ENCODE data around the gene UBE2V1. TPM values are rescaled to one million over a fixed set of nuclear protein-coding genes. Genes with fewer than 3 reads are reported as not detected.
"Not testable (repeated sequence)": the region's sequence is repeated elsewhere in the genome, so short reads cannot be mapped to it uniquely, and the experiment has no call there.

UBE2V1 gene
- total RNA-seq, 1 donor from 2014 or later, result 93.4 TPM

DNA sequence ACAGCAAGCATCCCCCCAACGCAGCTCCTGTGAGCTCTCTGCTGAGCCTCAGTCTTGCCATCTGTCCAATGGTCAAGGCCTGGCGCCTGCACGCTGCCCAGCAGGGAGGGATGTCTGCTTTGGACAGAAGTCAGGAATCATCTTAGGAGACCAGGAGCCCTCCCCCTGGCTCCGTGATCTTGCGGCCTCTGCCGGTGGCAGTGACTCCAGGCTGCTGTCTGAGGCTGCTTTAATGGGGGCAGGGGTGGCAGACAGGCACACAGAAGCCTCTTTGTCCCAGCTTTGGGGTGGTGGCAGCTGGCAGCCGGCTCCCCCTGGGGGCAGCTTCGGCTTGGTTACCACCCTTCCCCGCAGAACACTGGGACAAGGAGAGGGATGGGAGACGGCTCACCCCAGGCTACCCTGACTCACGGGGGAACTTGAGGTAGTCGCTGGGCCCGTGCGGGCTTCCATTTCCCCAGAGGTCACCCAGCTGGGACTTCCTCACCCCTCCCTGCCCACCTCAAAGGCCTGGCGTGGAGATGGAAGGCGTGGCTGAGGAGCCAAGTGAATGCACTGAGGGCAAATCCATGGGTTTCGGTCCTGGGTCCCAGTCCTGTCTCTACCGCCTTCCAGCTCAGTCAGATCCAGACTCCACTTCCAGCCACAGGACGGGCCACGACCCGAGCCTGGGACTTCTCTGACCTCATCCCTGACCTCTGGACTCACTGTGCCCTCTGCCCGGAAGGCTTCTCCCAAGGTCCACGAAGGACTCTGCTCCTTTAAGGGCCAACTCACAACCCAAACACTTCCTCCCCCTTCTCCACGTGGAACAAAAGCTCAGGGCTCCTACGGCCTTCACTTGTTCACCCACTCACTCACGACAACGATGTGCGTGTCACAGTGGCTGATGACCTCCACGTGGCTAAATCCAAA, 25.8 kb upstream of the UBE2V1 start:
- DNase-seq (ENCODE audit: low spot score) (no peak), ATAC-seq (peak; percentile 70)
- intact Hi-C loops (cut with DNase I), result no loop called here

DNA sequence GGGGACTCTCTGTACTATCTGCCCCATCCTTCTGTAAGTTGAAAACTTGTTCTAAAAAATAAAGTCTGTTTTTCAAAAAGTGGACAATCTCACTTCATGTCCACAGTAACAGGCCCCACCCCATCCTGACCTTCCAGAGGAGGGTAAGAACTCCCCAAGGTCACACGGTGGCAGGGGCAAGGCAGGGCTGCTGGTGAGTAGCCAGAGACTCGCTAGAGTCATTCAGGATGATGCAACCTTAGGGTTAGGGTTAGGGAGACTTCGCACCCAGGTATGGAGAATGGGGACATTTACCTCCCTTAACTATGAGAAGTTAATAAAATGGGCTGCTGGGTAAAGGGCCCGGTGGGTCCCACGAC, 25.1 kb upstream of the UBE2V1 start:
- intact Hi-C loops (cut with DNase I), result no loop called here
- ATAC-seq (peak; percentile 62), DNase-seq (ENCODE audit: low spot score) (no peak)

DNA sequence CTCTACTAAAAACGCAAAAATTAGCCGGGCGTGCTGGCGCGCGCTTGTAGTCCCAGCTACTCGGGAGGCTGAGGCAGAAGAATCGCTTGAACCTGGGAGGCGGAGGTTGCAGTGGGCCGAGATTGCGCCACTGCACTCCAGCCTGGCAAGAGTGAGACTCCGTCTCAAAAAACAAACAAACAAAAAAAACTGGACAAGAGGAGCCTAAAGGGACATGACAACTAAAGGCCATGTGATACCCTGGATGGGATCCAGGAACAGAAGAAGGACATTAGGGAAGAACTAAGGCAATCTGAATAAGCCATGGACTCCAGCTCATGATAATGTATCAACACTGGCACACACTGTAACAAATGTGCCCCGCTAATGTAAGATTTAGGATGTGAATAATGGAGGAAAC, 24.8 kb upstream of the UBE2V1 start:
- DNase-seq (ENCODE audit: low spot score); intact Hi-C loops (cut with DNase I): not testable (repeated sequence)
- peak; percentile 78 for ATAC-seq

DNA sequence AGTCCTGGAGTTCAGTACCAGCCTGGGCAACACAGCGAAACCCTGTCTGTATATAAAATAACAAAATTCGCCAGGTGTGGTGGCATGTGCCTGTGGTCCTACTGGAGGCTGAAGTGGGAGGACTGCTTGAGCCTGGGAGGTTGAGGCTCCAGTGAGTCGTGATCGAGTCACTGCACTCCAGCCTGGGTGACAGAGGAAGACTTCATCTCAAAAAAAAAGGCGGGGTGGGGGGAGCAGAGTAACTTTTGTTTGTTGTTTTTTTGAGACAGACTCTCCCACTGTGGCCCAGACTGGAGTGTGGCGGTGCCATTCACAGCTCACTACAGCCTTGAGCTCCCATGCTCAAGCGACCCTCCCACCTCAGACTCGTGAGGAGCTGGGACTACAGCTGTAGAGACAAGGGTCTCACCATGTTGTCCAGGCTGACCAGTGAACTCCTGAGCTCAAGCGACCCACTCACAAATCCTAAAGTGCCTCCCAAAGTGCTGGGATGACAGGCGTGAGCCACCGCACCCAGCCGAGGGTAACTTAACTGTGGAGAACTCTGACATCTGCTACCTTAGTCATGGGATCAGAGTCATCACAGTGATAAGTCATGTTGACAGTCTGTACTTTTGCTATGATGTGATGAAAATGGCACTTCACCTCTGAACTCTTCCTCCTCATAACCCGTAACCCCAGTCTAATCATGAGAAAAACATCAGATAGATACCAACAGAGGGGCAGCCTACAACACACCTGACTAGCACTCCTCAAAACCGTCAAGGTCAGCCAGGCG, 24.1 kb upstream of the UBE2V1 start:
- DNase-seq (ENCODE audit: low spot score) (no peak), ATAC-seq (no peak)
- intact Hi-C loops (cut with DNase I), result no loop called here

DNA sequence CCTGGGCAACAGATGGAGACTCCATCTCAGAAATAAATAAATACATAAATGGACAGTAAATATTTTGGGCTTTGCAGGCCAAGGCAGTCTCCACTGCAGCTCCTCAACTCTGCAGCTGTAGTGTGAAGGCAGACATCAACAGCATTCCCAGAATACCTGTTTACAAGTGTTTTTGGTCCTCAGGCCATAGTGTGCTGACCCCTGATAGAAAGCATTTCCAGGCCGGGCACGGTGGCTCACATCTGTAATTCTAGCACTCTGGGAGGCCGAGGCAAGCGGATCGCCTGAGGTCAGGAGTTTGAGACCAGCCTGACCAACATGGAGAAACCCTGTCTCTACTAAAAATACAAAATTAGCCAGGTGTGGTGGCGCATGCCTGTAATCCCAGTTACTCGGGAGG, 22.2 kb upstream of the UBE2V1 start:
- DNase-seq (ENCODE audit: low spot score); ATAC-seq; intact Hi-C loops (cut with DNase I): not testable (repeated sequence)

DNA sequence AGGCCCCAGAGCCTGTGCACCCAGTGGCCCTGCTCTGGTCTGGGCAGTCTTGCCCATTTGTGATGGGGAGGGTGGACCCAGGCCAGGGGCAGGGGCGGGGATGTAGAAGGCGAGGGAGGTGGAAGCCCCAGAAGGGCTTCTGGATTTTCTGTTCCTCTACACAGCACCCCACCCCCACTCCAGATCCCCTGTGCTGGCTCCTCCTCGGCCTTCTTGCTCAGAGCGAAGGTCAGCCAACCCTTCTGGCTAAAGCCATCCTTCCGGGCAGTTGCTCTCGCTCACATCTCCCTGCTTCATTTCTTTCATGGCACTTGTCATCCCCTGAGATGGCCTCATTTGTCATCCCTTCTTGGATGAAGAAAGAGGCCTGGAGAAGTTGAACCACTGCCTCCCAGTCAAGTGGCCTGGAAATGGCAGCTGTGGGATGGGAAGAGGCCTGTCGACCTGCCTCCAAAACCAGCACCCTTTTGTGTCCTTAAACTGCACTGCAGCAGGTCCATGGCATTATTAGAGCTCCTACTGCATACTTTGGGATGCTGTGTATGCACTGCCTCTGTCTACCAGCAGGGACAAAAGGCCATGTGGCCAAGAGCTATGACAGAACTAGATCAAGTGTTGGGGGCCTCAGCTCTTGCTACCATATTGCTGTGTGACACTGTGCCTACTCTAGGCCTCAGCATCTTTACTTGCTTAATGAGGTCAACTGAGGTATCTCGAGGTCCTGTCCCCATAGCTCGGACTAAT, 20.7 kb upstream of the UBE2V1 start:
- intact Hi-C loops (cut with DNase I), result no loop called here
- ATAC-seq, result no peak
- no peak for DNase-seq (ENCODE audit: low spot score)

DNA sequence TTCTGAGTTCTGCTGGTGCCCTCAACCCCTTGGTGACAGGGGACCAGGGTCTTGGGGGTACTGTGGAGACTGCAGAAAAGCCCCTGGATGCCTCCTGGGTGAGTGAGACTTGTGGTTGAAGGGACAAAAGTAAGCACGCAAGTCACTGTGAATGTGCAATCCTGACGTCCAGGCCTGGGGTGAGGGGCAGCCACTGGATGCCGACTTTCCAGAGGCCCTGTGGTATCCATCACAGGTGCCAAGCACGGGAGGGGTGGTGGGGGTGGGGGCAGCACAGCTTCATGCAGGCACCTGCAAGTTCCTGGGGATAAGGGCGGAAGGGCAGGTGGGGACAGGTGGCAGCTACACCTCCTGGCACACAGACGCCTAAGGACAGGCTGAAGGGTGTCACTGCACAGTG, 20.1 kb upstream of the UBE2V1 start:
- DNase-seq (ENCODE audit: low spot score), result no peak
- intact Hi-C loops (cut with DNase I), result no loop called here
- no peak for ATAC-seq

DNA sequence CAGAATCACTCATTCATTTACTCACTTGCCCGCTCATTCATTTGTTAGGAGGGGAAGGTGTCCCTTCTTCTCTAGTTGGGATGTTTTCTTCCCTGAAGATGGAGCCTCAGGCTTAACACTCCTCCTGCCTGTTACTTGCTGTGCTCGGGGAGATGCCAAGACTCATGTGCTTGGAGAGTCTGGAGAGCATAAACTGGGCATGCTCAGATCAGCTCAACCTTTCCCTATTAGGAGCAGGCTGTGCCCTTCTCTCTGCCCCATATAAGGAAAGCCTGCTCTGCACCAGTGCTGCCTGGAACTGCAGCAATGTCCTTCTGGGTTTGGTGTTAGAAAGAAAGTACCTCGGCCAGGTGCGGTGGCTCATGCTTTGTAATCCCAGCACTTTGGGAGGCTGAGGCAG, 18.0 kb upstream of the UBE2V1 start:
- intact Hi-C loops (cut with DNase I), result no loop called here
- ATAC-seq (peak; percentile 64), DNase-seq (ENCODE audit: low spot score) (no peak)

DNA sequence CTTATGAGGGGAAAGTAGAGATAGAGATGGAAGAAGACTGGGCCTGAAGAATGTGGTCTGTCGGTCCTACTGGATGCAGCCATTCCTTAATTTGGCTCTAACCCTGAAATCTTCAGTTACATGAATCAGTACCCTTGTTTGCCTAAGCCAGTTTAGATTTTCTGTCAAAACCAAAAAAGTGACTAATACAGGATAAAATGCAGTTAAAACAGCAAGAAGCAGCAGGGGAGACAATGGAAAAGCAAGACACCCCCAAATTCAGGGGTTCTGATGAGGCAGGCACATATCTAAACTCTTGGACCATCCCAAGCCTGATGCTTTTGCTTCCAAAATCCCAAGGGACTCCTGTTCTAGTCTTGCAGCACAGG, 17.4 kb upstream of the UBE2V1 start:
- intact Hi-C loops (cut with DNase I), result no loop called here
- ATAC-seq (no peak), DNase-seq (ENCODE audit: low spot score) (no peak)

DNA sequence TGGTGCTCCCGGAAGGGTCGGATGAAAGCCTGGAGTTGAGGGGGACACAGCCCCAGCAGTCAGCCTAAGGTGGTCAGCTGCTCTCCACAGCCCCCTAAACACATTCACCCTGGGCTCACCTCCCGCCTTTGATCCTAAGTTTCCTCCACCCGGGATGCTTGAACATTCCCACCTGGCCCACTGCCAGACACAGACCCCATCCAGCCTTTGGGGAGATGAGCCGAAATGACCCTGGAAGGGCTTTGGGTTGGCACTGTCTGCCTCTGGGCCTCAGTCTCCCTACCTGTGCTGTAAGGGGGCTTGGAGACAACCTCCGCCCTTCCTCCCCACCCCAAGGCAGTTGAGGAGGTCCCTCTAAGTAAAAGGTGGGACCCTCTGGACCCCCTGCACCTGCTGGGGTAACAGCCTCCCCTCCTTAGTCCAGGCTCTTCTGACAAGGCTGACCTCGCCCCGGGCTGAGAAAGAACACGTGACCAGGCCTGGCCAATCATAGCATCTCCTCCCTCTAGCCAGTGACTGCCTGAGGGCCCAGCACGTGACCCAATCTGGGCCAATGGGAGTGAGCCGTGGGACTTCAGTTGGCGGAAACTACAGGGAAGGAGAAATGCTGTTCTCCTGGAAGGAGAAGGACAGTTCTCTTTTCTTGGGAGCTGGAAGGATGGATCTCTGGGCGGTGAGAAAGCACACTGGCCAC, 16.9 kb upstream of the UBE2V1 start:
- DNase-seq (ENCODE audit: low spot score), result no peak
- ATAC-seq, result no peak

DNA sequence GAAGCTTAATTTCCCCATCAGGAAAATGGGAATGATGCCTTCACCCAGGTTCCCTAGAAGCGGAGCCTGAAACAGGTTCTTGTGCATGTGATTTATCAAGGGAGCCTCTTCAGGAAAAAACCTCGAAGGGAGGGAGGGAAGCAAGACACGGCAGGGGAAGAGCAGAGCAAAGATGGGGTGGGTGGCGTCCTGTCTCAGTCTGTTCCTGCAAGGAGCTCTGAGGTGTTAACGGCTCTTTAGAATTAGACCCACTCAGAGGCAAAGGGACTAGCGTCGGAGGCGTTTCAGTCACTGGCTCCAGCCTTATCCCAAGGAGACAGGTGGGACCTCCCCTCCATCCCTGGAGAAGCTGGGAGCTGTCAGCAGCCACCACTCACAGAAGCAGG, 15.6 kb upstream of the UBE2V1 start:
- intact Hi-C loops (cut with DNase I), result no loop called here
- ATAC-seq, result no peak
- no peak for DNase-seq (ENCODE audit: low spot score)

More for the DNA sequence above, 16.9 kb upstream of the UBE2V1 start:
- intact Hi-C loops (cut with DNase I), result no loop called here

DNA sequence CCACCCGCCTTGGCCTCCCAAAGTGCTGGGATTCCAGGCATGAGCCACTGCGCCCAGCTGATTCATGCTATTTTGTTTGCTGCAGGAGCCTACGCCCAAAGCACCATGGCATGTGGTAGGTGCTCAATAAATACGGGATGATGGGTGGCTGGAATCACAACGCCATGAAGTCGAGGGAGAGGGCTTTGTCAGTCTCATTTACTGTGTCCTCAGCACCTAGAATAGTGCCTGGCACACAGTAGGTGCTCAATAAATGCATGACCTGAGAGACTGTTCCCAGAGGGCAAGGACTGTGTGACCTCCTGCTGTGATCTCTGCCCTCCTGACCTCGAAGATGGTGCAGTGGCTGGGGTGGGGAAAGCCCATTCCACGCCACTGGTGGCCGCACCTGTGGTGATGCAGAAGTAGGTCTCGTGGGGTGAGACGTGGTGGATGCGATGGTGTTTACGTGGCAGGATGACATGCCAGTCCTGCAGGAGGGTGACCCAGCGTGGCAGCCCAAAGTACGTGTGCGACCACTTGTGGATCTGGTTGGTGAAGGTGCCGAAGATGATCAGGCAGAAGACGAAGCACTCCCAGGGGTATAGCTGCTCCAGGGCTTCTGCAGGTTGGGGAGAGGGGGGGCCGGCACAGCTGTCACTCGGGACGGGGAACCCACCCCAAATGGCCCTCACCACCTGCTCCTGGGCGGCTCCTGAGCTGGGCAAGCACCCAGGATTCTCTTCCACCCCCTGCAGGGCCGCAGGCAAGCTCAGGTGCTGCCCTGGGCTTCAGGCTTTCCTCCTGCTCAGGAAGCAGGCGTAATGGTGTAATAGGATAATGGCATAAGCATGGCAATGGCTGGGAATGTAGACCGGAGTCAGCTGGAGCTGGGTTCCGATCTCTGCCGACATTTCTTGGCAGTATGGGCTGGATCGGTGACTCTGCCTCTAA, 14.9 kb upstream of the UBE2V1 start:
- ATAC-seq (no peak), DNase-seq (ENCODE audit: low spot score) (no peak)
- intact Hi-C loops (cut with DNase I), result no loop called here

DNA sequence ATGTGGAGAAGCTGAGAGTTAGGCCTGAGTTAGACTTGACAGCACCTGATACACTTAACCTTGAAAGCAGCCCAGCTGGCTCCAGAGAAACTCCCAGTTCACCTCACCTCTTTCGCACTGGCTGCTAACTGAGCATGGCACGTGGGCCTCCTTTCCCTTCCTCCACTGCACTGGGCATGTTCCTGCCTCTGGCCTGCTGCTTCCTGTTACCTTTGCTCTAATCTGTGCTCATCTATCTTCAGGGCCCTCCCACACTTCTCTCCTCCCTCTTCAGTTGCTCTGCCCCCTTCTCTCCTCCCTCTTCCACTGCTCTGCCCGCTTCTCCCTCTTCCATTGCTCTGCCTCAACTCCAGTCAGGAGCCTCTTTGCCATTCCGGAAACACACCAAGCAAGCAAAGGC, 13.7 kb upstream of the UBE2V1 start:
- ATAC-seq (peak; percentile 46), DNase-seq (ENCODE audit: low spot score) (no peak)
- intact Hi-C loops (cut with DNase I), result no loop called here

DNA sequence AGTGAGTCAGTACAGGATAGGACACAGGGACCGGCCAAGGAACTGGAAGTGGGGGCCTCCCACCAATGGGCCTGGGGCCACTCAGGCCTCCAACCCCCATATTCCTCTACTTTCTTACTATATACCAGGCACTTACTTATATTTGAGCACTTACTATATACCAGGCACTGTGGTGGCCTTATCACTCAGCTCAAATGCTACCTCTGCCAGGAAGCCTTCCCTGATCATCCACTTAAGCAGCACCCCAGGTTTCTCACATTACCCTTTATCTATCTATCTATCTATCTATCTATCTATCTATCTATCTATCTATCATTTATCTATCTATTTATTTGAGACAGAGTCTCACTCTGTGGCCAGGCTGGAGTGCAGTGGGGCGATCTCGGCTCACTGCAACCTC, 12.3 kb upstream of the UBE2V1 start:
- ATAC-seq (no peak), DNase-seq (ENCODE audit: low spot score) (no peak)
- intact Hi-C loops (cut with DNase I), result no loop called here

DNA sequence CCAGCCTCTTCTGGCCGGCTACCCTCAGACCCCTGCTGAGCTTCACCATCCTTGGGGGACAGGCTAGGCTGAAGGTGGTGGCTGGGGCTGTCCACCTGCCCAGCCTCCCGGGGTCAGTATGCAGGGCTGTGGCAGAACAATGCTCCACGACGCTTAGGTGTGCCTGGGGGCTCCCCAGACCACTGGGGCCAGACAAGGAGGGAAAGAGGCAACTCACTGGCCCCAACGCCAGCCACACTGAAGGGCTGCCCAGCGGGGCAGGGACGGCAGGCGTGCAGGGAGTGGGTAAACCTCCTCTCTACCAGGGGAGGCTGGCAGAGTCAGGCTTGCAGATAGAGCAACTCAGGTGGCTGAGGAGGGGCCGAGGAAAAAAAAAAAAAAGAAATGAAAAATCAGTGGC, 11.5 kb upstream of the UBE2V1 start:
- ATAC-seq, result no peak
- intact Hi-C loops (cut with DNase I), result loop anchor here (5.0 kb wide), 1 partner anchor 43 kb away; no protein-coding TSS in a partner anchor
- DNase-seq (ENCODE audit: low spot score), result no peak

DNA sequence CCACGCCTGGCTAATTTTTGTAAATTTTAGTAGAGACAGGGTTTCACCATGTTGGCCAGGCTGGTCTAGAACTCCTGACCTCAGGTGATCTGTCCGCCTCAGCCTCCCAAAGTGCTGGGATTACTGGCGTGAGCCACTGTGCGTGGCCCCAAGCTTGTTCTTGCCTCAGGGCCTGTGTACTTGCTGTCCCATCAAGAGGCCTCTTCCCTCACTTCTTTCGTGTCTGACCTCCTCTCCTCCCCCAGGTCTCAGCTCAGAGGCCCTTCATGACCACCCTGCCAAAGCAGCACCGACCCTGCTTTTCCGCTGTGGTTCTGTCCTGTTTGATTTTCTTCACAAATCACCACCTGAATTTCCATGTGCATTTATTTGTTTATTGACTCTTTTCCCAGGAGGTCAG, 10.5 kb upstream of the UBE2V1 start:
- no peak for ATAC-seq
- no peak for DNase-seq (ENCODE audit: low spot score)
- intact Hi-C loops (cut with DNase I), result loop anchor here (5.0 kb wide), 1 partner anchor 44 kb away; no protein-coding TSS in a partner anchor

DNA sequence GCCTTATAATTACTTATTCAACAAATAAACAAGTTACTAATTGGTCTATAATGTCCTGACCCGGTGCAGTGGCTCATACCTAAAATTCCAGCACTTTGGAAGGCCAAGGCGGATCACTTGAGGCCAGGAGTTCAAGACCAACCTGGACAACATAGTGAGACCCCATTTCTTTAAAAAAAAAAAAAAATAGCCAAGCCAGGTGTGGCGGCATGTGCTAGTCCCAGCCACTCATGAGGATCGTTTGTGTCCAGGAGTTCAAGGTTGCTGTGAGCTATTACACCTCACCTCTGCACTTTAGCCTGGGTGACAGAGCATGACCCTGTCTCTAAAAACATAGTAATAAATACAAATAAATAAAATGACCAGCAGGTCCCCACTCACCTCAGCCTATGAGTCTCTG, 9.8 kb upstream of the UBE2V1 start:
- ATAC-seq, result no peak
- no peak for DNase-seq (ENCODE audit: low spot score)

DNA sequence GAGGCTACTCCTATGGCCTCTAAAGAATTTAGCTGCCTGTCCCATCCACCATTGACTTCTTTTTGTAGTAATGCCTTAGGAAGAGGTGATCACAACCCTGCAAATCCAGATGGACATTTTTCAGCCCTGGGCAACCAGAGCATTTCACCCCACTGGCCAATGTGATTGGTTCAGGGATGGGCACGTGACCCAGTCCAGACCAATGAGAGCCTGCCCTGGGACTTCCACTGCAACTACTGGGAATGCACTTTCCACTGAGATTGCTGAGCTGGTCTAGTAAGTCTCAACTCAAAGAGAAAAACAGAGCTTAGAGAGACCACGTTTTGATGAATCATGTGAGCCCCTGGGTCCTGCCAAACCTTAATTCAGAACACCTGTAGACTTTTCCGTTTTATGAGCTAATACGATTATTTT, 8.9 kb upstream of the UBE2V1 start:
- ATAC-seq, result no peak
- DNase-seq (ENCODE audit: low spot score), result no peak
- intact Hi-C loops (cut with DNase I), result loop anchor here (5.0 kb wide), 1 partner anchor 45 kb away; no protein-coding TSS in a partner anchor

More for the DNA sequence above, 9.8 kb upstream of the UBE2V1 start:
- intact Hi-C loops (cut with DNase I), result loop anchor here (5.0 kb wide), 1 partner anchor 45 kb away; no protein-coding TSS in a partner anchor
